LNCAP (cell line): Measurements from ENCODE around the gene PRKCA.

ENCODE experiments used
- TF ChIP-seq, protein P1 (sequence below): fragments of 450-650 bp; IDR thresholded peaks from 2 replicates; pipeline ENCODE4 v1.5.1; 2017; ENCODE audit warnings: mild to moderate bottlenecking

PRKCA gene

DNA sequence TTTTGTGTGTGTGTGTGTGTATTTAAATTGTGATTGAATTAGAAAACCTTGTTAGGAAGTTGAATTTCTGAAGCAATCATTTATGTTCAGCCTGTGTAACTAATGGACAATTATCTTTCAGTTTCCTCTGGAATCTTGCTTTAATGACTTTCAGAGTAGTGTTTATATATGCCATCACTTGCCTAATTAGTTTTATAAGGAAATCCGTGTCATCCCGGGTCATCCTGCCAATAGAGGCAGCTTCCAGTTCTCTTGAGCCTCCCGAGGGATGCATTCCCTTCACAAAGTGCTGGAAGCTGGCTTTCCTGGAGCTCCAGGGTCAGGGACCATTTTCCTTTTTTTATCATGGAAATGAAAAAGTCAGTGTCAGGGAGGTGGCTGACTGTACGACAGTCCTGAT lies 42.9 kb downstream of the PRKCA start:
- TF ChIP-seq, protein P1, sequence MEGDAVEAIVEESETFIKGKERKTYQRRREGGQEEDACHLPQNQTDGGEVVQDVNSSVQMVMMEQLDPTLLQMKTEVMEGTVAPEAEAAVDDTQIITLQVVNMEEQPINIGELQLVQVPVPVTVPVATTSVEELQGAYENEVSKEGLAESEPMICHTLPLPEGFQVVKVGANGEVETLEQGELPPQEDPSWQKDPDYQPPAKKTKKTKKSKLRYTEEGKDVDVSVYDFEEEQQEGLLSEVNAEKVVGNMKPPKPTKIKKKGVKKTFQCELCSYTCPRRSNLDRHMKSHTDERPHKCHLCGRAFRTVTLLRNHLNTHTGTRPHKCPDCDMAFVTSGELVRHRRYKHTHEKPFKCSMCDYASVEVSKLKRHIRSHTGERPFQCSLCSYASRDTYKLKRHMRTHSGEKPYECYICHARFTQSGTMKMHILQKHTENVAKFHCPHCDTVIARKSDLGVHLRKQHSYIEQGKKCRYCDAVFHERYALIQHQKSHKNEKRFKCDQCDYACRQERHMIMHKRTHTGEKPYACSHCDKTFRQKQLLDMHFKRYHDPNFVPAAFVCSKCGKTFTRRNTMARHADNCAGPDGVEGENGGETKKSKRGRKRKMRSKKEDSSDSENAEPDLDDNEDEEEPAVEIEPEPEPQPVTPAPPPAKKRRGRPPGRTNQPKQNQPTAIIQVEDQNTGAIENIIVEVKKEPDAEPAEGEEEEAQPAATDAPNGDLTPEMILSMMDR = no peak

DNA sequence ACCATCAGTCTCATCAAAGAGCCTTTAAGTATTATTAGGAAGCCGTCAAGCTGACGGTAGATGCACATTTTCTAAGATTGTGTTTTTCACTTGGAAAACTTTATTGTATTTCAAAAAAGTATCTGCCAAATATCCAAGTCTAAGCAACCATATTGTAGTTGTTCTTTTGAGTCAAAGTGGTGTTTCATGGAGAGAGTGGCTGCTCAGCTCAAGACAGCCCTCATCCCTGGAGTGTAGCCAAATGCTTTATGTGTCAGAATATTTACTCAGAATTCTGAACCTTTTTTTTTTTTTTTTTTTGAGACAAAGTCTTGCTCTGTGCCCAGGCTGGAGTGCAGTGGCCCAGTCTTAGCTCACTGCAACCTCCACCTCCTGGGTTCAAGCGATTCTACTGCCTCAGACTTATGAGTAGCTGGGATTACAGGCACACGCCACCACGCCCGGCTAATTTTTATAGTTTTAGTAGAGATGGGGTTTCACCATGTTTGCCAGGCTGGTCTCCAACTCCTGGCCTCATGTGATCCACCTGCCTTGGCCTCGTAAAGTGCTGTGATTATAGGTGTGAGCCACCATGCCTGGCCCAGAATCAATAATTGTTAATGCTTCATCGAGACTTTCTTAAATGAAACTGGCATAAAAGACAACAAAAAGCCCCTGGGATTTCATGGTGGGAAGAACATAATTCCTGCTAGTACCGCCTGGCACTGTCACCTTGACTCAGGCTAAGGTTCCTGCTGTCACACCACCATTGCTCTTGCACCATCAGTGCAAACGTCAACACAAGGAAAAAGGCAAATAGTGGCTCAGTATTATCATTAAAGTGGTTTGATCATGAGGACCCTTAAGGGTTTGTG lies 45.5 kb downstream of the PRKCA start:
- TF ChIP-seq, protein P1 = no peak

DNA sequence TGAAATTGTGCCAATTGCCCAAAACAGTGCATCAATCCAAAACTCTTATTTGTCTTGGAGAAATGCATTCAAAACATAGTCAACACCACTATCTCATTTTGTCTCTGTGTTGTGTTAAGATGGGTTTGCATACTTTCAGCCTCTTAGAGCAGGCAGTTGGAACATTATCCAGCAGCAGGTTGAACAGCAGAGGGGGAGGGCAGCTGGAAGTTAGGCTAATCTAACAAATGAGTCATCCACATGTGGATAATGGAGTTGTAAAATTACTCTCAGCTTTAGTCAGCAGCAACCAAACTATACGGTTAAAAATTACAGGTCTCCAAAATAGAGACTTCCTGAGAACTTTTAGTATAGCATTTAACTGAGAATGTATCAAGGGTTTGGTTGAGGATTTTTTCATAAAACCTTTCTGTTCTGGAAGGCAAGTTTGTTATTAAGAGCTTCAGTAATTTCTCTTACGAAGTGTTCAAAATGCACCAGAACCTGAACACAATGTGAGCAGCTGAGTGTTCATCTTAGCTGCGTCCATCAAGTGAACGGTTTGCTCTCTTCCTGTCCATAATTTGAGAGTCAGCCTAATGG lies 46.3 kb downstream of the PRKCA start:
- TF ChIP-seq, protein P1 = no peak

DNA sequence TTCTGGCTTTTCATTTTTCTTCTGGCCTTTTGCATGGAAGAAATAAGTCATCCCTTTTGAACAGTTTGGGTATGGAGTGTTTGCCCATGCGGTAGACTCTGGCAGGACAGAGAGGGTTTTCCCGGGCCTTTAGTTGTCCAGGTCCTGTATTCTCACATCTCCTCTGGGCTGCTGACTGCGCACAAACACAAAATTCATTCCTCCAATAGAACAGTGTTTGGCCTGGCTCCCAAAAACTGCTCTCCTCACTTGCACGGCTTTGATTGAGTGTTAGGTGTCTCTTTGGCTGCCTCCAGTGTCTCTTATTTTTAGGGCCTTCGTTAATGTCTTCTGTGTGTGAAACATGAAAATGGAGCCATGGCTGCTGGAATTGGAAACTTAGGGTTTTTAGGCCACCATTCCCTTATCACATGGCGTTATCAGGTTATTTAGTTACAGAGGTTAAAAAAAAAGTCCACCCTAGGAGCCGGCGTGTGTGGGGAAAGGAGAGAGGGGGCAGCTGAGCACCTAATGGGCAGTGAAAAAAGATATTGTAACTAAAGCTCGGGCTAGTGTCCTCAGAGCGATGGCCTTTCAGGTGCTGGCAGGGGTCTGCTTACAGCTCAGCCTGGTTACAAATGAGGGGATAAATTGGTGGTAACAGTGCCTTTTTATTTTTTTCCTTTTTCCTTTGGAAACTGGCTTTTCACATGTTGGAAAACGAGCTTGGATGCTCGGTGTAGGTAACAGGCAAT lies 47.3 kb downstream of the PRKCA start:
- TF ChIP-seq, protein P1 = no peak

DNA sequence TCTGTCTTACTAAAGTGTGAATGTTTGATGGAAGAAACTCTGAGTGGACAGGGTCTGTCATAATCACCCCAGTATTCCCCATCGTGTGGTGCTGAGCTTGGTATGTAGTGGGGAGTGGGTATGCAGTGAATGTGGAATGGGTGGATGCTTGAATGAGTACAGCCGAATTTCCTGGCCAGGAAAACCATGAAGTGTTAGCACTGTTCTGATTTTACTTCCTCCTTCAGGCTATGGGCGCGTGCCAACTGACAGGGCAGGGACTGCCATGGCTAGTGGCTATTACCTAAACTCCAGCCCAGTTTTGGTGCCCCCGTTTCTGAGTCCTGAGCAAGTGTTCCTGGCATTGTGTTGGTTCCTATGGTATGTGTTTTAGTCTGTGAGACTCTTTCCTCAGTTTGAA lies 48.6 kb downstream of the PRKCA start:
- TF ChIP-seq, protein P1 = no peak

DNA sequence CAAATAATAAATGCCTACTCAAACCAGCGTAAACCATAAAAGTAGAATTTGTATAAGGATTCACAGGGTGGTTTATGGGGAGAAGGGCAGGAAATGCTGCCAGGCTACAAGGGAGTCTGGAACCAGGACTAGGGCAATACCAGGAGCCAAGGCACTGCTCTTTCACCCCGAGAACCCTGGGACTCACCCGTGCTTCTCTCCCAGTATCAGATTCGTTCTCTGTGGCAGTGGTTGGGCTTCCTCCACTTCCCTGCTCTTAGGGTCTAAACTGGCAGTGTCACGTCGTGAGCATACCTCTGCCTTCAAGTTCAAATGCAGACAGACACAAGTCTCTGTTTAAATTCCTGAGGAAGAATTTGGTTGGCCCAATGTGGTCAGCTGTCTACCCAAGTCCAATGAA lies 49.3 kb downstream of the PRKCA start:
- TF ChIP-seq, protein P1 = no peak

DNA sequence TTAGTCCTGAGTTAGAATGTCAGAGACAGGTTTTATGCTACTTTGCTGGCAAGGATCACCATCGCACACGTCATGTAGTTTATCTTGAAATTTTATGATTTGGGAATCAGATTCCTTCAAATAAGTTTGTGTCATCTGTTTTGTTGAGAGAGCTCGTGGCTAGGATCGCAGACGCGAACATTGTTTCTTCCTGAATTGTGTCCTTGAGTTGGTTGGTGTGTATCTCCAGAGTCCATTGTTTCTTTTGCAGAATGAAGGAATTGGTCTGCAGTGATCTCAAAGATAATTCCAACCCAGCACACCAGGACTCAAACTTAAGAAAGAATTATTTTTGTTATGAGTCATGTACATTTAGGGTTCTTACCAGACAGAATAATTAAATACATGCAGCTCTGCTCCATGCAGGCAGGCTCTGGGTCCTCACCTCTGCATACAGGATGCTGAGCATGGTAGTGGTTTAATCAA lies 51.6 kb downstream of the PRKCA start:
- TF ChIP-seq, protein P1 = no peak
